ENCODE measurements around the gene PITX2.

PITX2 gene

GRCh38 chr4:110624904-110625494 lies 2.1 kb upstream of the PITX2 start:
- DNase-seq (ENCODE audit: extremely low read depth in 1 of 2, low read depth in 1 of 2), result no peak

GRCh38 chr4:110624398-110624780 lies 1.5 kb upstream of the PITX2 start:
- DNase-seq (ENCODE audit: extremely low read depth in 1 of 2, low read depth in 1 of 2), result no peak

DNA sequence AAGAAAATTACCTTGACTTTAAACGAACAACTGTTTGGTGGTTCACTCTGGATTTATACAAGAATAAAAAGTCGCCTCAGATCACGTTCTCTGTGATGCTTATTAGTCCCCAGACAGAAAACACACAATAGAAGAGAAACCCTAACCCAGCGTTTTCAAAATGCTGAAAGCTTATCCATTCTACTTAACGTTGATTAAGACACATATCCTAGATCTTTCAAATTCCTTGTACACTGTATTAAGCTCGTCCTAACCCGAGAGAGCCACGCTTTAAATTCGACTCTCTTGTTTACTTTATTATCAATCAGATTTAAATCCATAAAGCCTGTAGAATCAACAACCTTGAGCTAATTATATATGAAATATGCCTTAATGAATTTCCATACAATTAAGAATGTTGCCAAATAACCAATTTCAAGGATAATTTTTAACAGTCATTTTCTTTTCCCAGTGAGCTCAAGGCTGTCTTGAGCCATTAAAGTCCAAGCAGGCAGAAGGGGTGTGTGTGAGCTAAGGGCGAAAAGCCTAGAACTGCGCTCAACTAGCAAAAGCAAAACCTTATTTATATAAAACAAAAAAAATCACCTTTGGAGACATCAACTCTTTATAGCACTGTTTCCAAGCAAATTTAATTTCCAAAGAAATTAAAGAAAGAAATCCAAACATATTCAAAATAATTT lies 981 bp upstream of the PITX2 start:
- DNase-seq (ENCODE audit: extremely low read depth in 1 of 2, low read depth in 1 of 2), result no peak

- DNase-seq (ENCODE audit: extremely low read depth in 1 of 2, low read depth in 1 of 2), result no peak
Measured at GRCh38 chr4:110621839-110622751, 782 bp downstream of the PITX2 start.

- DNase-seq (ENCODE audit: extremely low read depth in 1 of 2, low read depth in 1 of 2), result no peak
Measured at GRCh38 chr4:110621328-110621812, 1.5 kb downstream of the PITX2 start.

- no peak for DNase-seq (ENCODE audit: extremely low read depth in 1 of 2, low read depth in 1 of 2)
Measured at GRCh38 chr4:110620691-110621327, 2.1 kb downstream of the PITX2 start.

GRCh38 chr4:110620322-110620690 lies 2.6 kb downstream of the PITX2 start:
- no peak for DNase-seq (ENCODE audit: extremely low read depth in 1 of 2, low read depth in 1 of 2)

- DNase-seq (ENCODE audit: extremely low read depth in 1 of 2, low read depth in 1 of 2), result no peak
Measured at GRCh38 chr4:110619463-110620247, 3.2 kb downstream of the PITX2 start.

DNA sequence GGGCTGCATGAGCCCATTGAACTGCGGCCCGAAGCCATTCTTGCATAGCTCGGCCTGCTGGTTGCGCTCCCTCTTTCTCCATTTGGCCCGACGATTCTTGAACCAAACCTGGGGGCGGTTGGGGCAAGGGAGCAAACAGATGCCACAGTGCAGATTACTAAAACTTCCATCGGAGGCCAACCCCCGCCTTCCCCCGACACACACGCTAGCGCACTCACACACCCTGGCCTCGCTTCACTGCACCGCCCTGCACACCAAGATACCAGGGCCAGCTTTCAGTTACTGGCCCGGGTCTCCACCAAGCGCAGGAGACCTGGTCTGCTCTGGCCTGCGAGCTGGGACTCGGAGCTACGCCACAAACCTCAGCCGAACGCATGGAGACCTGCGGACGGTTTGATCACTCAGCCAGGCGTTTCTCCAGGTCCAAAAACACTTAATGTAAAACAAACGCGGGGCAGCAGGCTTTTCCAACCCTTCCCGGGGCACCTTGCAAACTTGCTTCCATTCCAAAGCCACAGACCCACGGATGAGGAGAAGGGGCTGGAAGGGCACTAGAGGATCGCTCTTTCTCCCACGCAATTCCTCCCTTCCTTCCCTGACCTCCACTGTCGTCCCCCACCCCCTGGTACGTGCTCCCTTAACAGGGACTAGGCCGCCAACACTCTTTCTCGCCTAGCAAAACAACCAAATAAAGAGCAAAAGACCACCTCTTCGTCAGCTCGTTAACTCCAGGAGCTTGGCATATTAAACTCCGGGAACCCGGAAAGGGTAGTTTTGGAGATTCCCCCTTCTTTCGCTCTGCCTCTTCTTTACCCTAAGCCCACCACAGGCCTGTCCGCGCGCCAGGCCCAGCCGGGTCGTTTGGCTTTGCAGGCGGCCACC lies 4.1 kb downstream of the PITX2 start:
- no peak for DNase-seq (ENCODE audit: extremely low read depth in 1 of 2, low read depth in 1 of 2)

GRCh38 chr4:110617646-110618580 lies 5.0 kb downstream of the PITX2 start:
- DNase-seq (ENCODE audit: extremely low read depth in 1 of 2, low read depth in 1 of 2), result no peak

GRCh38 chr4:110617075-110617640 lies 5.7 kb downstream of the PITX2 start:
- DNase-seq (ENCODE audit: extremely low read depth in 1 of 2, low read depth in 1 of 2), result no peak

- DNase-seq (ENCODE audit: extremely low read depth in 1 of 2, low read depth in 1 of 2), result no peak
Measured at GRCh38 chr4:110616238-110617074, 6.4 kb downstream of the PITX2 start.

DNA sequence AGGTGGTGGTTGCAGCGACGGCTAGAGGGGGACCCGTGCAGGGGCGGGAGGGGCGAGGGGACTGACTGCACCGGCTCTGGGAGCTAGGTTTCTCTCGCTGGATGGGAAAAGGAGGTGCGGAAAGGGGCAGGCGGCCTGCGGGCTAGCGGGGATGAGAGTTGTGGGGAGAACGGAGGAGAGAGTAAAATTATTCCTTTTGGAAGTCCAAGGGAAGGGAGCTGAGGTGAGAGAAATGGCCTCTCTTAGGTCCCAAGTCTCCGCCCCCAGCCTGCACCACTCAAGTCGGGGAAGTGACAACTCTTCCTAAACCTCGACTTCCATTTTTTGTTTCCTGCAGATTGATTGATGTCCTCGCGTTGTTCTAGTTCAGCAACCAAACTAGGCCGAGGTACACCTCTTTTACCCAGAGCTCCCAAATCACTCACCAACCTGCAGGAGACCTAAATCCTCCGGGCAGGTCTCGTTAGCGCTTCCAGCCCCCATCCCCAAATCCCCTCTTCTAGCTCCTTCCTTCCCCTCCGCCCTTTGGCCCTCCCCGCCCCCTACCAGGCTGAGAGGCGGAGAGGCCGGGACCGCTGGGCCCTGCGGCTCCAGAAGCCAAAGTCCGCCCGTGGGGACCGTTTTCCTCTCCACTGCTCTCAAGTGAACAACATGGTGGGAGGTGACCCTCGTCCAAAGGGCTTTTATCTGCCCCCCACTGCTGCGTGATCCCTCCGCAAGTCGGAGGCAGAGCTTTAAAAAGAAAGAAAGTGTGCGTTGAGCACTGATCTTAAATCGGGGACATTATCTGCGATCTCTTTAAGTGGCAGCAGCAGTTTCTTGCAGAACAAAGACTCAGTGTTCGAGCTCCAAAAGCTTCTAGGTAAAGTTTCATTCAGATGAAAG lies 7.3 kb downstream of the PITX2 start:
- no peak for DNase-seq (ENCODE audit: extremely low read depth in 1 of 2, low read depth in 1 of 2)

DNA sequence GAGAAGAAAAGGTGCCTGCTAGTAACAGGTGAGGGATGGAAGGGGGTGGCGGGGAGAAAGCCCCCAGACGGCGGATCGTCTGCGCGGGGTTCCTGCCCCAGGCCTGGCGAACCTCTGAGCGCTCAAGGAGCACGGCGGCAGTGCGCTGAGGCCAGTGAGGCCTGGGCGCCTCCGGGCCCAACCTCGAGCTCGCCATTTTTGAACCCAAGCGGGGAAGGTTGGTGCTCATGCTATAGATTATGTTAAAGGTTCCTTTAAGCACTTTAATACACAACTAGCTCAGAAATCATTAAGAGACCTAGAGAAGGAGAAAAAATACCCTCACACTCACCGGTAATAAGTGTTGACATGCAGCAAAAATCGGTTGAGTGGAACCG lies 7.9 kb downstream of the PITX2 start:
- DNase-seq (ENCODE audit: extremely low read depth in 1 of 2, low read depth in 1 of 2), result no peak

DNA sequence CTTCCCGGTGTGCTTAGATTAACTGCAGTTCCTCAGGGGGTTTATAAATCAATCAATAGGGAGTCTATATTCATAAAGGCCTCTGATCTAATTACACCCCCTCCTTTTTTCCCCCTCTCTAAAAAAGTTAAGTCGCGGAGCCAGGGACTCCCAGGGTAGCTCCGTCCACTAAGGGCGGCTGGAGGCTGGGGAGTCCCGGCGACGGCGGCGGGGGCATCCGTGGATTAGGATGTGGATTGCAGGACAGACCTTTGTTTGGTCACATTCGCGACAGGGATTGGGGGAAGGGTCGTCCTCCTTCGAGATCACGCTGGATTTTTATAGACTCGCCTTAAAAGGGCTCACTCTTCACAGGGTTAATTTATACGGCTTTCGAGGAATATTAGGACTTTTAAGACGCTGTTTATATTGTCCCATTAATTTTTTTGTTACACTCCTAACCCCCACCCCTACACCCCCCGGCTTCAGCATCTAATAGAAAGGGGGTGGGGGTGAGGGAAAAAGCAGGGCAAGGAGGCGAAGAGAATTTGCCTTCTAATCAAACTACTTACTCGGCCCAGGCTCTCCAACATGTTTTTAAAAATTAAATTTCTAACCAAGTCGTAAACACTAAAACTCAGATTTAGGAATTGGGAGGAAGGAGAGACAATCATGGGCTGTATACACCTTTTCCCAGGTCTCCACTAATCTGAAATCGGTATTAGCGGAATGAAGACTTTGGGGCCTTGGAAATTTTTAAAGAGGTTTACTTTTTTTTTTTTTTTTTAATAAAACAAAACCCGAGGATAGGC lies 8.5 kb downstream of the PITX2 start:
- DNase-seq (ENCODE audit: extremely low read depth in 1 of 2, low read depth in 1 of 2), result no peak

Data from stimulated activated CD8-positive, alpha-beta memory T cell treated with anti-CD3 and anti-CD28 coated beads, Interleukin-7, amount 100 ng/mL, for 48 hours (primary cell).